GM18867 (cell line): ENCODE data around the gene ZNF695.
"Not testable (repeated sequence)": the region's sequence is repeated elsewhere in the genome, so short reads cannot be mapped to it uniquely, and the experiment has no call there.

Experiments used
- ATAC-seq: cut with Tn5 transposase; IDR thresholded peaks from one replicate; pipeline ENCODE4 v1.9.1; 2021; ENCODE audit warnings: mild to moderate bottlenecking, moderate library complexity; ENCODE audit not compliant: unreplicated experiment

The ZNF695 gene

DNA sequence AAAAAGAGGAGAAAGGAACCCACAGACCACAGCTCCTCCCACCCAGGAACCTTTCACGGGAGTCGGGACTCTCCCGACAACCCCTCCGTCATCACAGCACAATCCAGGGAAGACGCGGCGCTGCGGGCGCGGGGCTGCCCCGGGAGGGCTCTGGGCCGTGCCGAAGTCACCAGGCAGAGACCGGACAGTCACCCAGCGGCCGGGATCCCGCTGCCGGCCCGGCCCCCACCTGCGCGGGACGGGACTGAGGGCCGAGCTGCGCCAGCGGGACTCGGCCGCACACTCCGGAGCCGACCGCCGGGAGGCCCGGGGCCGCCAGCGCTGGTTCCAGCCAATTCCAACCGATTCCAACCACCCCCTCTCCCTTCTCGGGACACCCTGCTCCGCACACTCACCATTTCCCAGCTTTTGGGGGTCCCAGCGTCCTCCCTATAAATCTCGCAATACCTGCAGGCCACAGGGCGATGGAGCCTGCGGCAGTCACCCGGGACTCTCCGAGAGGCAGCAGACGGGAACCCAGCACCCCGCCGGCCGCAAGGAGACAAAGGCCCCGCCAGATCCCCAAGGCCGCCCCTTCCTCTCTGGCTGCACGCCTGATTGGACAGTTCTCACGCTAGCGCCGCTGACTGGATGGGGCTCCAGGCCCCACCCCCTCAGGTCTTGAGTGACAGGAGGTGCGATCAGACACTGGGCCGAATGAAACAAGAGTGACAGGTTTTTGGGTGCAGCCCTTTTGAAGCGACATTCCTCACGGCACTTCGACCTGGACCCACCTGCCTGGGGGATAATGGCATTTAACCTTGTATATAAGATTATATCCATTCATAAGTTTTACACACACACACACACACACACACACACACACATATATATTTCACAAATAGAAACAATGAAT is at the start of gene ZNF695:
Gene ZNF695, minus strand, starts transcription at position 547 of the 895 bp plus-strand sequence. Its CDS starts 149 bp downstream, at position 398.
- ATAC-seq = peak; percentile 94

- no peak for ATAC-seq
Observed at GRCh38 chr1:247056071-247056470, 48.2 kb upstream of the ZNF695 start.

DNA sequence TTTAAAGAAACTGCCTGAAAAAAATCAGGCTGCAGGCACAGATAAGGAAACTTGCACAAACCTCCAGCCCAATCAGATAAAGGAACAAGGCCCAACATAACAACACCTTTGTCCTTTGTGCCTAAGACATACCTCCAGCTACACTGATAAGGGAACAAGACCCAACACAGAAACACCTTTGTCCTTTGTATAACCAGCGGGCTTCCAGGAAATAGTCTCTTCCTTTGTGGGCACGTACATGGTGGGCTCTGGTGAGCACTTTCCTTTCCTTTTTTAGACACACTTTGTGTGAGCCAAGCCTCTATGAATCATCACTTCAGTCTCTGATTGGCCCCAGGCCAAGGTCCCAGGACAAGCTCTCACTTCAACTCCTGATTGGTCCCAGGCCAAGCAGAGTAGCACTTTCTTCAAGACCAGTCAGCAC is 47.1 kb upstream of the ZNF695 start:
- ATAC-seq = no peak

- ATAC-seq = no peak
Observed at GRCh38 chr1:247047702-247048101, 39.8 kb upstream of the ZNF695 start.

DNA sequence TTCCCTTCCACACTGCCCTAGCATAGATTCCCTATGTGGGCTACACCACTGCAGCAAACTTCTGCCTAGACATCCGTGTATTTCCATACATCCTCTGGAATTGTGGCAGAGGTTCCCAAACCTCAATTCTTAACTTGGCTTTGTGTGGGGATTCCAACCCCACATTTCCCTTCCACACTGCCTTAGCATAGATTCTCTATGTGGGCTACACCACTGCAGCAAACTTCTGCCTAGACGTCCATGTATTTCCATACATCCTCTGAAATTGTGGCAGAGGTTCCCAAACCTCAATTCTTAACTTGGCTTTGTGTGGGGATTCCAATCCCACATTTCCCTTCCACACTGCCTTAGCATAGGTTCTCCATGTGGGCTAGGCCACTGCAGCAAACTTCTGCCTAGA is 39.4 kb upstream of the ZNF695 start:
- ATAC-seq = no peak

DNA sequence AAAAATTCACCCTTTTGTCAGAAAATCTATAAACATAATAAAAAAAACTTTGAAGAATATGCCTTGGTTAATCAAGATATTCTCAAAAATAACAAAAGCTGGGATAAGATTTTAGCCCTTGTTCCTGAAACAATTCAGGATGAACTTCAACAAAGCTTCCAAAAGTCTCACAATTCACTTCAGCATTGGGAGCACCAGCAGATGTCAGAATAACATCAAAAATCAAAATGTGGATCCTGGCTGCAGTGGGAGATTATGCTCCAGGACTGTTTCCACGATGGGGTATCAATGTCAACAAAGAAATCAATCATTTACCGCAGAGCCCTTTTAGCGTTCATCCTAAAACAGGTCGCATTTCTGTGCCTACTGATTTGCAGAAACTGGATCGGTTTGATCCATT is 35.5 kb upstream of the ZNF695 start:
- no peak for ATAC-seq

- no peak for ATAC-seq
Observed at GRCh38 chr1:247037511-247038320, 29.9 kb upstream of the ZNF695 start.

- ATAC-seq = not testable (repeated sequence)
Observed at GRCh38 chr1:247032306-247032705, 24.4 kb upstream of the ZNF695 start.

DNA sequence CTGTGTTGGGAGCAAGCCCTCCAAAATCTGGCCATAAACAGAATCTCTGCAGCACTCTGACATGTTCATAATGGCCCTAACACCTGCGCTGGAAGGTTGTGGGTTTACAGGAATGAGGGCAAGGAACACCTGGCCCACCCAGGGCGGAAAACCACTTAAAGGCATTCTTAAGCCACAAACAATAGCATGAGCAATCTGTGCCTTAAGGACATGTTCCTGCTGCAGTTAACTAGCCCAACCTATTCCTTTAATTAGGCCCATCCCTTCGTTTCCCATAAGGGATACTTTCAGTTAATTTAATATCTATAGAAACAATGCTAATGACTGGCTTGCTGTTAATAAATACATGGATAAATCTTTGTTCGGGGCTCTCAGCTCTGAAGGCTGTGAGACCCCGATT is 16.8 kb upstream of the ZNF695 start:
- ATAC-seq = not testable (repeated sequence)

DNA sequence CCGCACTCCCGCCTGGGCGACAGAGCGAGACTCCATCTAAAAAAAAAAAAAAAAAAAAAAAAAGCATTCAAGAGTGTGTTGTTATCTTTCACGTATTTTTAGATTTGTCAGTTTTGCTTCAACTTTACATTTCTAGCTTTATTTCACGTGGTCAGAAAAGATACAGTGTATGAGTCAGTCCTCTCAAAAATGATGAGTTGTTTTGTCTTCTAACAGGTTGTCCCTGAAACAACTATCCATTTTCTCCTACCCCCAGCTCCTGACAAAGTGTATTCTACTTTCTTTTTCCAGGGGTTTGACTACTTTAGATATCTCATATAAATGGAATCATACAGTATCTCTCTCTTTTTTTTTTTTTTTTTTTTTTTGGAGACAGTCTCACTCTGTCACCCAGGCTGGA is 5.5 kb upstream of the ZNF695 start:
- ATAC-seq = no peak

DNA sequence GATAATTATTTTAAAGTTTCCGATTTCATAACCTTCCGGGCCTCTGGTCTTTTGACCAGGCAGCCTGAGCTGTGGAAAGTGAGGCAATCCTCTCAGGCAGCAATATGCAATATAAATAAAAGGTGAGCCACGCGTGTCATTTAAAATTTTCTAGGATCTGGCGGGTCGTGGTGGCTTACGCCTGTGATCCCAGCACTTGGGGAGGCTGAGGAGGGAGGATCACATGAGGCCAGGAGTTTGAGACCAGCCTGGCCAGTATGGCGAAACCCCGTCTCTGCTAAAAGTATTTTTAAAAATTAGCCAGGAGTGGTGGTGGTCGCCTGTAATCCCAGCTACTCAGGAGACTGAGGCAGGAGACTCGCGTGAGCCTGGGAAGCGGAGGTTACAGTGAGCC is 546 bp upstream of the ZNF695 start:
- ATAC-seq = no peak

- not testable (repeated sequence) for ATAC-seq
Observed at GRCh38 chr1:247004081-247004480, 3.8 kb downstream of the ZNF695 start.

DNA sequence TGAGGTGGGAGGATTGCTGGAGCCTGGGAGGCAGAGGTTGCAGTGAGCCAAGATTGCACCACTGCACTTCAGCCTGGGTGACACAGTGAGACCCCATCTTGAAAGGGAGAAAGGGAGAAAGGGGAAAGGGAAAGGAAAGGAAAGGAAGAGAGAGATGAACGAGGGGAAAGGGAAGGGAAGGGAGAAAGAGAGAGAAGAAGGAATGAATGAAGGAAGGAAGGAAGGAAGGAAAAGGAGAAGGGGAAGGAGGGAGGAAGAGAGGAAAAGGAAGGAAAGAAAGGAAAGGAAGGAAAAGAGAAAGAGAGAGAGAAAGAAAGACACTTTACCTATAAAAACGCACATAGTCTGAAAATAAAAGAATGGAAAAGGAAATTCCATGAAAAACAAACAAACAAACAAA is 18.0 kb downstream of the ZNF695 start:
- ATAC-seq = no peak

DNA sequence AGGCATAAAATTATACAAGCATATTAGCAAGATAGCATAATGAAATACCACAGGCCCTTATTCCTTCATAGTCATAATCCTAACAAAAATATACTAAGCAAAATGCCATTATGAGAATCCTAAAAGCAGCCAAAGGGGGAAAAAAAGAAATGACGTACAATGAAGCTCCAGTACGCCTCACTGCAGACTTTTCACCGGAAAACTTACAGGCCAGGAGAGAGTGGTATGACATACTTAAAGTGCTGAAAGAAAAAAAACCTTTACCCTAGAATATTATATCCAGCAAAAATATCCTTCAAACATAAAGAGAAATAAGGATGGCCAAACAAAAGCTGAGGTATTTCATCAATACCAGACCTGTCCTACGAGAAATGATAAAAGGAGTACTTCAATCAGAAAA is 19.5 kb downstream of the ZNF695 start:
- no peak for ATAC-seq

GRCh38 chr1:246987083-246987690 is 20.7 kb downstream of the ZNF695 start:
- ATAC-seq = no peak

DNA sequence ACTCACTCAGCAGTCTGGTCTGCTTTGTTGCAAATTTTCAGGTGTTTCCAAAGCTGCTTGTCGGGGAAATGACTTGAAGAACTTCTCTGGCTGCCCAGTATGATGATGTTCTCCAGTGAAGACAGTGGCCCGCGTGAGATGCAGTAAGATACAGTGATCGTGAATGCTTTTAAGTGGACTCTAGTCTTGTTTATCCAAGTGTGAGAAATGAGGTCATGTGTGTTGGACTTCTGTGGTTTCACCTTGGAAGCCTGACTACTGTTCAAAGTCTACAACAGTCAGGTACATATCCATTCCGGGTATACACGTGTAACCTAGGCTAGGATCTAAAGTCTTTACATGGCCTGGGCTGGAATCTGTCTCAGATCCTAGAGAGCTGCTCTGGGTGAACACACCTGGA is 29.1 kb downstream of the ZNF695 start:
- ATAC-seq = no peak

DNA sequence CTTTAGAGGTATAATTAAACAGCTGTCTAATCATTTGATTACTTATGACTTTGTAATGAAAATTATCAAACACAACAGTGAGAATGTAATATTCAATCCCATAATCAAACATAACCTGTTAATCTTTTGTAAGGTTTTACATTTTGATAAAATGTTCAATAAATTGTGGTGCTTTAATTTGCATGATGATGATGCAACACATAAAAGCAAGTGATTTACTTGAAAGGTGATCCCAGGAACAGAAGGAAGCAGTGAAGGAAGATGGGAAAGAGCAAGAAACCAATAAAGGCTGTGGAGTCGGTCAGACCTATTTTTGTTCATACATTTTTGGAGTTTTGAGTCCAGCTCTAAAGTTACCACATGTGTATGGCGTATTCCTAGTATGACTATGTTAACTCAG is 29.6 kb downstream of the ZNF695 start:
- ATAC-seq = no peak

- ATAC-seq = no peak
Observed at GRCh38 chr1:246971969-246972368, 35.9 kb downstream of the ZNF695 start.

DNA sequence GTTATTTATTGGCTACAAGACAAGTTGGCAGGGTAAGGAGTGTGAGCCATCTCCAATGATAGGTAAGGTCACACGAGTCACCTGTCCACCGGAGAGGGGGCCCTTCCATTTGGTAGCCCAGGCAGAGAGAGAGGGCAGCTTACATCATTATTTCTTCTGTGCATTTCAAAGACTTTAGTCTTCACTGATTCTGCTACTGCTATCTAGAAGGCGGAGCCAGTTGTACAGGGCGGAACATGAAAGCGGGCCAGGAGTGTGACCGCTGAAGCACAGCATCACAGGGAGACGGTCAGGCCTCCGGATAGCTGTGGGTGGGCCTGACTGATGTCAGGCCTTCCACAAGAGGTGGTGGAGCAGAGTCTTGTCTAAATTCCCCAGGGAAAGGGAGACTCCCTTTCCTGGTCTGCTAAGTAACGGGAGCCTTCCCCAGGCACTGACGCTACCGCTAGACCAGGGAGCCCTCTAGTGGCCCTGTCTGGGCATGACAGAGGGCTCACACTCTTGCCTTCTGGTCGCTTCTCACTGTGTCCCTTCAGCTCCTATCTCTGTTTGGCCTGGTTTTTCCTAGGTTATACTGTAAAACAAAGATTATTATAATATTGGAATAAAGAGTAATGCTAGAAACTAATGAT is 36.7 kb downstream of the ZNF695 start:
- ATAC-seq = no peak

- ATAC-seq = no peak
Observed at GRCh38 chr1:246969621-246970020, 38.2 kb downstream of the ZNF695 start.

GRCh38 chr1:246966502-246966901 is 41.4 kb downstream of the ZNF695 start:
- no peak for ATAC-seq
